Measurements from ENCODE around the gene BGN. TPM values are rescaled to one million over a fixed set of nuclear protein-coding genes. Genes with fewer than 3 reads are reported as not detected.

The BGN gene
- total RNA-seq, 6 experiments from 2014 or later: 57.0 to 161 (median 122) TPM

DNA sequence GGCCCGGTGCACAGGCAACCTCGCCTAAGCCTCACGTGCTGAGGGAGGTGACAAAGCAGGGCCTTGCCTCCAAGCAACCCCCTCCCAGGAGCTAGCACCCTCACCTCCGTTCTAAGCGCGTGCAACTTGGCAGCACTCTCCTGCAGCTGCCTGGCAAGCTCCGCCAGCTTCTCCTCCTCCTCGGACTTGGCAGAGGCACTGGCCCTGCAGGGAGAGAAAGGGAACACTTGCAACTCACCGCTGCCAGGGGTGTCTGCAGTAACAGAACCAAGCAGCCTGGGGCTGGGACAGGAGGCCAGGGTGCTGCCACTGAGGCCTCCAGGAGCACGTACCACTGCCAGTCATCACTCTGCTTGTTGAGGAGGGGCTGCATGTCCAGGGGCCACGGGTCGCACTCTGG, 38.6 kb upstream of the BGN start:
- intact Hi-C loops (cut with DNase I): no loop called here
- Histone ChIP-seq H3K27ac (no peak overlapping the region), H3K36me3 (no peaks in the 10 kb centered on the region), H3K27me3 (no peaks in the 10 kb centered on the region), H3K4me1 (no peaks in the 10 kb centered on the region), H3K9me3 (no peaks in the 10 kb centered on the region), H3K4me3 (no peak overlapping the region)
- DNase-seq: no peak
- no peak for ATAC-seq
- 30% methylated on average over 2 of the region's 12 CpGs for WGBS (ENCODE audit: insufficient coverage, low coverage, low lambda C conversion rate, missing lambda C conversion rate)
- TF ChIP-seq, protein P1, sequence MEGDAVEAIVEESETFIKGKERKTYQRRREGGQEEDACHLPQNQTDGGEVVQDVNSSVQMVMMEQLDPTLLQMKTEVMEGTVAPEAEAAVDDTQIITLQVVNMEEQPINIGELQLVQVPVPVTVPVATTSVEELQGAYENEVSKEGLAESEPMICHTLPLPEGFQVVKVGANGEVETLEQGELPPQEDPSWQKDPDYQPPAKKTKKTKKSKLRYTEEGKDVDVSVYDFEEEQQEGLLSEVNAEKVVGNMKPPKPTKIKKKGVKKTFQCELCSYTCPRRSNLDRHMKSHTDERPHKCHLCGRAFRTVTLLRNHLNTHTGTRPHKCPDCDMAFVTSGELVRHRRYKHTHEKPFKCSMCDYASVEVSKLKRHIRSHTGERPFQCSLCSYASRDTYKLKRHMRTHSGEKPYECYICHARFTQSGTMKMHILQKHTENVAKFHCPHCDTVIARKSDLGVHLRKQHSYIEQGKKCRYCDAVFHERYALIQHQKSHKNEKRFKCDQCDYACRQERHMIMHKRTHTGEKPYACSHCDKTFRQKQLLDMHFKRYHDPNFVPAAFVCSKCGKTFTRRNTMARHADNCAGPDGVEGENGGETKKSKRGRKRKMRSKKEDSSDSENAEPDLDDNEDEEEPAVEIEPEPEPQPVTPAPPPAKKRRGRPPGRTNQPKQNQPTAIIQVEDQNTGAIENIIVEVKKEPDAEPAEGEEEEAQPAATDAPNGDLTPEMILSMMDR (IDR thresholded peaks at IDR 0.05): no peak
- no peak for TF ChIP-seq POLR2A (IDR thresholded peaks at IDR 0.05)

DNA sequence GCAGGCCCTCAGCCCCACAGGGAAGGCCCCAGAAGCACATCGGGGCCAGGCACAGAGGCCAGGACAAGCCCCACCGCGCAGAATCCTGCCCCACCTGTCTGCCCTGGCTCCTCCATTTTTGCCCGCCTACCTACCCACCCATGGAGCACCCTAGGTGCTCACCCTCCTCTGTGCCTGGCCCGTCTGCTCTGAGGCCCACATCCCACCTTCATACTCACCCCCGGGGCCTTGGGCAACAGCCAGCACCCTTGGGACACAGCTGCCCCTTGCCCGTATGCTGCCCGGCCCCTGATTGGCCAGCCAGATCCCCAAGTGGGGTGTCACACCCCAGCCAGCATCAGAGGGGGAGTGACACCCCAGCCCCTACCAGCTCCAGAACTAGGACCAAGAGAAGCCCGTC, 38.1 kb upstream of the BGN start:
- Histone ChIP-seq H3K27ac (no peak overlapping the region), H3K9me3 (no peaks in the 10 kb centered on the region), H3K36me3 (no peaks in the 10 kb centered on the region), H3K4me1 (no peaks in the 10 kb centered on the region), H3K27me3 (no peaks in the 10 kb centered on the region), H3K4me3 (no peak overlapping the region)
- DNase-seq: no peak
- intact Hi-C loops (cut with DNase I): no loop called here
- peak in 1 of 4 donors; percentile 5 for ATAC-seq
- TF ChIP-seq POLR2A (IDR thresholded peaks at IDR 0.05): no peak
- TF ChIP-seq, protein P1 (IDR thresholded peaks at IDR 0.05): no peak
- WGBS (ENCODE audit: insufficient coverage, low coverage, low lambda C conversion rate, missing lambda C conversion rate): 80% methylated on average over 3 of the region's 9 CpGs

DNA sequence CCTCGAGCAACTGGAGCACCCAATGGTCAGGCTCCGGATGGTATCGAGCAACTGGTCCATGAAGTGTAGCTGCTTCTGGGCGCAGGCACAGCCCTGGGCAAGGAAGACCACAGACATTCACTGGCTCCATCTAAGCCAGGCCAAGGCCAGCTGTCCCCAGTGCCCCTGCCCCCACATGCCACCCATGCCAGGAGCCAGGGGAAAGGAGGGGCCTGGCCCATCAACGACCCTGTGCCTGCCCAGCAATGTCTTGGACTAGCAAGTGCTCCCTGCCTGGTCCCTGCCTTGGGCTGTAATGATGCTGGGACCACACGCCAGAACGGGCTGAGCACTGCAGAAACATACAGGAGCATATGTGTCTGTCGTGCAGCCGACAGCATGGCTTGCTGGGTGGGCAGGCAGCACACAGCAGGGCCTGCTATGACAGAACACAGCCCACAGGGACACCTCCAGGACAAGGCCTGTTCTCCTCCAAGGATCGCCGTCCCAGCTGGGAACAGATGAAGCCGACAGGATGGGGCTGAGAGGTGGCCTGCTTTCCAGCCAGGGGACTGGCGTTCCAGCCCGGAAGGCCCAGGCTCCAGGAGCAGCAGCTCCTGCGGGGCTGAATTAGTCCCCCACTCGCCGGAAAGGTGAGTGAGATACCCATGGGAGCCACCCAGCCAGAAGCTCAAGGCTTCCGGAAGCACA, 37.5 kb upstream of the BGN start:
- peak in 1 of 4 donors; percentile 6 for ATAC-seq
- DNase-seq: no peak
- H3K4me3 ChIP-seq: no peak overlapping the region
- TF ChIP-seq, protein P1 (IDR thresholded peaks at IDR 0.05): no peak
- TF ChIP-seq POLR2A (IDR thresholded peaks at IDR 0.05): no peak
- no peaks in the 10 kb centered on the region for H3K4me1 ChIP-seq
- no peaks in the 10 kb centered on the region for H3K36me3 ChIP-seq
- intact Hi-C loops (cut with DNase I): no loop called here
- no peaks in the 10 kb centered on the region for H3K9me3 ChIP-seq
- no CpG with 5 or more reads among the region's 18 CpGs for WGBS (ENCODE audit: insufficient coverage, low coverage, low lambda C conversion rate, missing lambda C conversion rate)
- no peak overlapping the region for H3K27ac ChIP-seq
- H3K27me3 ChIP-seq: no peaks in the 10 kb centered on the region

DNA sequence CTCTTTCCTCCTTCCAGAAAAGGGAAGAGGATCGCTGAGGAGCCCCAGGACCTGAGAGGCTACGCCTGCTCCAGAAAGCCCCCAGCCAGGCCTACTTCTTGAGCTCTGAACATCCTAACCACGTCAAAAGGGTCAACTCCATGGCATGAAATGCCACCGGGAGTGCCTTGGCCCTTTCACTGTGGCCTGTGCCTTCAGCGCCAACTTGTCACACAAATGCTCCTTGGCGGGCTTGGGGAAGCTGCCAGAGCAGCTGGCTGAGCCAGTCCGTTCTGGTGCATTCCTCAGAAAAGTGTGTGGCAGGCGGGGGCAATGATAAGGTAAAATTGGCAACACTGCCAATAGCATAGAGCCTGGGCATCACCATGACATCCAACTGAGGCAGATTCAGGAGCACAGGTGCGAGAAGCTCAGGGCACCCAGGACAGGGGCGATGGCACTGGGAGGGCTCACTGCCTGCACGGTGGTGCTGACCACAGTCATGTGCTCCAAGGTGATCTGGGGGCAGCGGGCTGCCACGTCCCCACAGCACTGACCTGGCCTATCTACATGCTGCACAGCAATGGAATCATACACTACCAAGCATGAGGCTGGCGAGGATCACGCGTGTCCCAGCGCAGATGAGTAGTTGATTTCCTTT, 36.8 kb upstream of the BGN start:
- Histone ChIP-seq H3K27me3 (no peaks in the 10 kb centered on the region), H3K9me3 (no peaks in the 10 kb centered on the region), H3K27ac (no peak overlapping the region), H3K4me1 (no peaks in the 10 kb centered on the region), H3K36me3 (no peaks in the 10 kb centered on the region), H3K4me3 (no peak overlapping the region)
- ATAC-seq: no peak
- intact Hi-C loops (cut with DNase I): no loop called here
- TF ChIP-seq POLR2A (IDR thresholded peaks at IDR 0.05): no peak
- TF ChIP-seq, protein P1 (IDR thresholded peaks at IDR 0.05): no peak
- DNase-seq: no peak
- 54% methylated on average over 3 of the region's 17 CpGs for WGBS (ENCODE audit: insufficient coverage, low coverage, low lambda C conversion rate, missing lambda C conversion rate)
